Measurements from ENCODE around the gene INPP5A.

INPP5A gene

DNA sequence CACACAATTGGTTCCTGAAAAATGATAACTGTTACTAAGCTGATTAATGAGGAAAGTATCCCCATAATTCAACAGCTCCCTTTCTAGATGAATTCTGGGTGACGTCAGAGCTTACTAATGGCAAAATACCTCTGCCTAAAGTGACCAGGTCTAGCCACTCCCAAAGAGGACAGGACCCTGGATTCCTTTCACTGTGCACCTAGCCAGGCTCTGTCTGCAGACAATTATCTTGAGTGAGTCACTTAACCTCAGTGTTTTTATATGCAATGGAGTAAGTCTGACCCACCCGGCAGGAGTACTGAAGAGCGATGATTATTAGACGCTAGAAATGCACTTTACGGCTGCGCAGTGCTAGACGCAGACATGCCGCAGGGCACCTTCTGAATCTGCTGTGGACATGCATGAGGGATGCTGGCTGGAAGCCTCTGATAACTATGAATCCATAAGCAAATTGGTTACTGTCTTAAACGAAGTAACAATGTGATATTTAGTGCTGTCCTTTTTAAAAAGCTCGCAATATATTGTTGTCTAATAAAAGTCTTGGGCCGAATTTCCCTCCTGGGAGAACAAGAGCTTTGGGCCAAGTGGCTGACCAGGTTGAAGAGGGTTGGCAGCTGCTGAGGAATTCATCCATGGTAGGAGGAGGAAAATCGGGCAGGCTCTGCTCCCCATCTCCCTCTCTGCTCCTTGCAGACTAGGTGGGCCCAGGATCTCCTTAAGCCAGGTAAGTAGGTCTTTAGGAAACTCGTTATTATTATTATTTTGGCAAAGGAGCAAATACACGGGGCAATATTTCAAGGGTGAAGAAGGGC is 4.6 kb upstream of the INPP5A start:
- DNase-seq (ENCODE audit: extremely low spot score, insufficient read length, low read depth) = no peak
- no peak for FAIRE-seq

DNA sequence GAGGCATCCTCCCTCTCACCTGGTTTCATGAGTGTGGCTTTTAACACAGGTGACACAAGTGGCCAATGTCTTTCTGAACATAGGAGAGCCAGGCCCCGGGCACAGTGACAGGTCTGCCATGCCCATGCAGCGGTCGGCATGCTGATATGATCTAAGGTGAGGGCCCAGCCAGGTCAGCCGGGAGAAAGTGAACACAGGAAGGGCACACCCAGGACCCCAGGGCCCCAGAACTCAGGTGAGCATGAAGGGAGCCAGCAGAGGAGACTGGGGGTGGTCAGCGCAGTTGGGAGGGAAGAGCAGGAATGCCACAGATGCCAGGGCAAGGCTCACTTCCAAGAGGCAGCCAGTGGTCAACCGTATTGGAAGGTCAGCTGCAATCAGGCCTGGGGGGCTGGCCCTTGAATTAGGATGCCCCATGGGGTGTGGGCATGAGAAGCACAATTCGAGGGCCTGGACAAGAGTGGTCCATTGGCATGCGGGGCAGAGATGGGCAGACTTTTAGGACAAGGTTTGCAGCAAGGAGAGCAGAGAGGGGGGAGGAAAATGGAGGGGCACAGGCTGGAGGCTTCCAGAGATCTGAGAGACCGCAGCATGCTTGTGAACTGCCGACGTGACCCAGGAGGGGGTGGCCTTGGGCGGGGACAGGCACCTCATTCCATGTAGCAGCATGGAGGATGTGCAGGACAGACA is 3.9 kb upstream of the INPP5A start:
- DNase-seq (ENCODE audit: extremely low spot score, insufficient read length, low read depth) (no peak), FAIRE-seq (no peak)

DNA sequence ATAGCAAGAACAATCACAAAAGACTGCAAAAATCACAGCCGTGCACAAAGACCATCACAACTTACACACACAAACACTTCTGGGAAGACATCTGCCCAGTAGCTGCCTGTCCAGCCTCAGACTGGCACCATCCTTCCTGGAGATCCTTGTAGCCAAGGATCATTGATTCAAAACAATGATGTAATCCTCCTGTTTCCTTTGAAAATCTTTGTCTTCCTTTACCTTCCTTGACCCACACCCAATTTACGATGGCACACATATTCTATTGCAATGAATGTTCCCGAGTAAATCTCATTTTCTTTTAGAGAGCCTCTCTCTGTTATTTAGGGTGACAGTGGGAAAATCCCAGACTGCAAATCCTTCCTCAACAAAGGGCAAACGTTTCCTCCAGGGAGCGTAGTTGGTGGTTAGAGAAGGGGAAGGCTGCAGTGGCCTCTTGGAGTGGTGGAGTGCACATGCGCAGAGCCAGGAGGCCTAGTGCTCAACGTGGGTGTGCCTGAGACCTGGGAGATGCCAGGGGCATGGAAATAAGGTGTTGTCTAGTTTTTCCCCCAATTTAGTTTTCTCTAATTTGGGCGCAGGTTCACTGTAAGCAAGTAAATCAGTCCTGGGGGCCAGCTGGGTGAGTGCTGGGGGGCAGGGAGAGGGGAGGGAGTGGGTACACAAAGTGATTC is 3.1 kb upstream of the INPP5A start:
- DNase-seq (ENCODE audit: extremely low spot score, insufficient read length, low read depth) (no peak), FAIRE-seq (no peak)

DNA sequence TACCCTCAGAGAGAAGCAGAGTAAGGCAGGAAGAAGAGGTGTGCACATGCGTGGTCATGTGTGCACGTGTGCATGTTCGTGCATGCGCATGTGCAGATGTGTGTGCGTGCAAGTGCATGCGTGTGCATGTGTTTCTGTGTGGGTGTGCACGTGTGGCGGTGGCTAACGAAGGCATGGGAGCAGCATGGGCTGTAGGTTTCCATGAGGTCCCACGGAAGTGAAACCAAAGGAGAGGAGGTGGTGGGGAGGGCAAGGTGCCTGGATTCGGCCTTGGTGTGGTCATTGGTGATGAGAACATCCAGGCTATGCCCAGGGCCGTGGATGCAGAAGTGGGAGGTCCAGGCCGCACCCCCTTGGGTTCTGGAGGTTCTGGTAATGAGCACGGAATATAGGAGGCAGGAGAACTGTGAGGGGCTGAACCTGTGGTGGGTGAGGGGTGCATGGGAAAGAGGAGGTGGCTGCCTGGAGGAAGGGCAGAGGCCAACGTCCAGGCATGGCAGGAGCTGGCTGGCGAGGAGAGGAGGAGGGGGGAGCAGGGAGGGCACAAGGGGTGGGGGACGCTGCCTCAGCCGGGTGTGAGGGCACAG is 2.4 kb upstream of the INPP5A start:
- DNase-seq (ENCODE audit: extremely low spot score, insufficient read length, low read depth) (no peak), FAIRE-seq (no peak)

DNA sequence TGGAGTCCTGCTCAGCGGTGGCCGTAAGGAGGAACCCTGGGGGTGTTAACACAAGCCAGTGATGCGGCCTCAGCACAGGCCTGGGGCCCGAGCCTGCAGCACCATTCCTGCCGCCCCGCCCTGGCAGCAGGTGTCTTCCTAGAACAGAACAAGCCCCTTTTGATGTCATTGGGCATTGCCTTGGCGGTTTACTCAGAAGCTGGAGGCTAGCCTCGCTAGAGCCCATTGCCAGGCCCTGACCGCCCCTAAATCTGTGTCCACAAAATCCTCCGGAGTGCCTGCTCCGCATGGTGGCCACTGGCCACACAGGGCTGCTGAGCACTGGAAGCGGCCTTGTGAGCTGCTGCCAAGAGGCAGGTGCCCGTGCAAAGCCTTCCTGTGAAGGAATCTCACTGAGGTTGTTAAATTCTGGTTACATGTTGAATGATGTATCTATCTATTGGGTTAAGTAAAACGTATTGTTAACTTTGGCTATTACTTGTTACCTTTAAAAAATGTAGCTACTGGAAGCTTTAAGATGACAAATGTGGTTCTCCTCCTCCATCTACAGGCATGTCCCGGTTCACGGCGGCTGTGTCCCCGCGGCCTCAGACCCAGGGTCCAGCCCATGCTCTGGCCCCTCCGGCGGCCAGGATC is 1.2 kb upstream of the INPP5A start:
- no peak for DNase-seq (ENCODE audit: extremely low spot score, insufficient read length, low read depth)
- no peak for FAIRE-seq

DNA sequence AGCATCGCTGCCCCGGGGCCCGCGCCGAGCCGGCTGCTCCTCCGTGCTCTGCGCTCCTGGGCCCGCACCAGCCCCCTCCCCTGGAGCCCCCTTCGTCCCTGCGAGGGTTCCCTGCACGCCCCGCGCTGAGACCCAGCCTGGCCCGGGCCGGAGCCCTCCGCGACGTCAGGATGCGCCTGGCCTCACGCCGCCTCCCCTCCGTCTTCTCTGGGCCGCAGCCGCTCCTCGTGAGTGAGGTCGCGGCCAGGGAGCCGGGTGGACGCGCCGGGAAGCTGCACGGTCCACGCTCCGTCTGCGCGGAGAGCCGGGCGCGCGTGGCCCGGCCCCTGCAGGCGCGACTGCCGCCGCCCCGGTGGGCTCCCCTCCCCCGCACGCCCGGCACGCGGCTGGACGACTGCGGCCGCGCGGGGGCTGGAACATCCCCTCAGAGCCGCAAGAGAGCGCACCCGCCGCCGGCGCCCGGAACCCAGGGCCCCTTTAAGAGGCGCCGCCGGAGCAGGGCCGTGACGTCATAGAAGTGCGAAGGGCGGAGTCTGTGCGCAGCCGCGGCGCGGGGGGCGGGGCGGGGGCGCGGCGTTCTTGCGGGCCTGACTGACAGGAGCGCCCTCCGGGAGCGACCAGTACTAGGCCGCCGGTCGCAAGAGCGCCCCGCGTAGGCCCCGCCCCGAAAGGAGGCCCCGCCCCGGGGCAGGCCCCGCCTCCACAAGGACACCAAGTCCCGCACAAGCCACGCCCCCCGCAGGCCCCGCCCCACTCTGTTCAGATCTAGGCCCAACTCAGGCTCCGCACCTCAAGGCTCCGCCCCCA is 507 bp upstream of the INPP5A start:
- FAIRE-seq (peak; percentile 98), DNase-seq (ENCODE audit: extremely low spot score, insufficient read length, low read depth) (no peak)

DNA sequence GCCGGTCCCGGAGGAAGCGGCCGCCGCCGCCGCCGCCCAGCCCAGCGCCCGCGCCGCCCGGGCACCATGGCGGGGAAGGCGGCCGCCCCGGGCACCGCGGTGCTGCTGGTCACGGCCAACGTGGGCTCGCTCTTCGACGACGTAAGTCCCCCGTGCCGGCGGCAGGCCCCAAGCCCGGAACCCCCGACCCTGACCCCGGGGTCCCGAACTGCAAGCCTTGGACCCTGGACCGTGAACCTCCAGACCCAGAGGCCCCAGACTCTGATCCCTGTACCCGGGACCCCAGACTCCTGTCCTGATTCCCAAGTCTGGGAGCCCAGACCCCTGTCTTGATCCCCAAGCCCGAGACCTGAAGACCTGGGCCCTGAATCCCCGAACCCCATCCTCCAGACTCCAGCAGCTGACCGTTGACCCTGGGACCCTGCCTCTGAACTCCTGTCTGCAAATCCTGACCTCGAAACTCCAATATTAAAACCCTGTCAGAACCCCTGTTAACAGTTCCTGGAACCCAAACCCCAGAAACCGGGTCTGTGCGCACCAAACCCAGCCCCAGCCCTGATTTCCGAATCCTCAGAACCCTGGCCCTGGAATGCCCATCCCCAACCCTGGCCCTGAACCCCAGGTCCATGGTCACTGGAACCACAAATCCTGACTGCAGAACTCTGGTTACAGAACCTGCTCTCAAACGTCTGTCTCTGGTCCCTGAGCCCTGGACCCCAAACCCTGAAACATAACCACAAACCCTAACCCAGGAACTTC is 623 bp downstream of the INPP5A start:
- FAIRE-seq (peak; percentile 9), DNase-seq (ENCODE audit: extremely low spot score, insufficient read length, low read depth) (no peak)

DNA sequence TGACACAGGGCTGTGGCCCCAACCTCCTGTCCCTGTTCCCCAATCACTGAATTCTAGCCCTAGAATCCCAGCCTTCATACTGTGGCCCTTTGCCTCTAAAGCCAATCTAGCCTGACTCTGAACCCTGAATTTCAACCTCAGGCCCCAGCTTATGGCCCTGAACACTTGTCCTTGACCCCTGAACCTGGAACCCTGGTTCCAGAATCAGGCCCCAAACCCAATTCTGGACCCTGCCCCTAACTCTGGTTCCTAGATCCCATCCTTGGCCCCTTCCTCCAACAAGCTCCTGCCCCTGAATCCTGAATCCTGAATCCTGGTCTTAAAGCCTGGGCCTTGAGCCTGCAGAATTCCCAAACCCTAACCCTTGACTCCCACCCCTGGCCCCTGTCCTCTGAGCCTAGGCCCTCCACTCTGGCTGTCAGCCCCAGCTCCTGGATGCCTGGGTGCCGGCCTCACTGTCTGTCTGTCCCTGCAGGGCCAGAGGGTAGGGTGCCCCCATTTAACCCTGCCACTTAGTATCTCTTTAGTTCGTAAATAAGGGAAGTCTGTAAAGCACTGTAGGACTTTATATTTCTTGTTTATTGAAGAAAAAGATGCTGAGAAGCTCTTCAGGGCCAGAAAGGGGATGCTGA is 1.3 kb downstream of the INPP5A start:
- no peak for DNase-seq (ENCODE audit: extremely low spot score, insufficient read length, low read depth)

DNA sequence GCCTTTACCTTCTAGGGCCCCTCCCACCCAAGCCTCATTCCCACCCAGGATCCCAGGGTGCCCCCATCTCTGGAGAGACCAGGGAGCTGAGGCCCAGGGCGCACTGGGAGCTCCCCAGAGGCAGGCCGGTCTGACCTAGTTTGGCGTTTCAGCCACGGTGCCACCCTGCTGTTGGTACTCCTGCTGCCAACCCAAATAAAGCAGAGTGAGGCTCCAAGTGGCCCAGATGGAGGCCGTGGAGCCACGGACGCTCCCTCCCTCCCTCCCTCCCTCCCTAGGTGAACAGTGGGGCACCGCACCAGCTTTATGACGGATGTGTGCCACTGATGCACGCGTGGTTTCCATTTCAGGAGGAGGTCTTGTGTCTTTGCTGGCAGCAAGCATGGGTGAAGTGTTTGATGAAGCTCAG is 1.8 kb downstream of the INPP5A start:
- no peak for FAIRE-seq

More for the DNA sequence above, 1.3 kb downstream of the INPP5A start:
- peak; percentile 44 for FAIRE-seq

DNA sequence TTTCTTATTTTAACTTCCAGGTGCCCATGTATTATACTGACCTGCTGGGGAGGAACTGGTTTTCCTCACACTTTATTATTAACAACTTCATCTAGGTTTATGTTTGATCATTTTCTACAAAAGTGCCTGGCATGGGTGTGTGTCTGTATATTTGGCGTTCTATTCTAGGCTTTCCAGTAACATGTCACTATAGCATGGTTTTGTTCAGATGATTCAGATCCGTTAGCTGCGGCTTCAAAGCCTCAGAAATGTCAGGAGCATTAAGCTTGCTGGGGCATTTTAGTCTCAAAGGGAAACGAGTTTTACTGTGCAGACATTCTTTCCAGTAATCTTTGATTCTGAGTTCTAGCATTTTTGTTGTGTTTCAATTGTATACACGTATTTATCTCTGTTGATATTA is 2.3 kb downstream of the INPP5A start:
- no peak for DNase-seq (ENCODE audit: extremely low spot score, insufficient read length, low read depth)
- peak; percentile 24 for FAIRE-seq

More for the DNA sequence above, 1.8 kb downstream of the INPP5A start:
- no peak for DNase-seq (ENCODE audit: extremely low spot score, insufficient read length, low read depth)

DNA sequence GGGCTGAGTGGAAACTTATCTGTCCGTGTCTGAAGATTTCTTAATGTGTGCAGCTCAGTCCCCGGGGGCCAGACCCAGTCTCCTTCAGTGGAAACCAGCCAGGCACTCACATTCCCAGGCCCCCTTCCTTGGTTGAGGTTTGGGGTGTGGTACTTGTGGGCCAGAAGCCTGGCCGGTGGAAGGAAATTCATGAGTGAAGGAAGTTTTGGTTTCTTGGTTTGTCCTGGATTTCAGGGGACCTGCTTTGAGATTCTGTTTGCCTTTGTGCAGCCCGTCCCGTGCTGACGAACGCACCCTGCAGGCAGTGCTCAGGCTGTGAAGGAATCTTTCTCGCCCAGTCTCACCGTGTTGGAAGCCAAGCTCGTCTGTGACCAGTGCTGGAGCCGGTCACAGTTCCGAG is 2.9 kb downstream of the INPP5A start:
- FAIRE-seq (no peak), DNase-seq (ENCODE audit: extremely low spot score, insufficient read length, low read depth) (no peak)

DNA sequence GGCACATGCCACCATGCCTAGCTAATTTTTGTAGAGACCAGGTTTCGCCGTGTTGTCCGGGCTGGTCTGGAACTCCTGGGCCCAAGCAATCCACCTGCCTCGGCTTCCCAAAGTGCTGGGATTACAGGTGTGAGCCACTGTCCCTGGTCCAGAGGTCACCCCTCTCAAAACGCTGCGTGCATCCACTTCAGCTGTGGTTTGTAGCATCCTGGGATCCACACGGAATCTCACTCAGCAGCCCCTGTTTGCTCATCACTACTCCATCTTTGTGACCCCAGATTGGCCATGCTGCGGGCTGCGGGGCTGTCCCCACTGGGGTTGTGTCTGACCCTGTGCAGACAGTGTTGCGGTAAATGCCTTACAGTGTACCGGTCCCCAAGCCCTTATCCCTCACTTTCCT is 3.5 kb downstream of the INPP5A start:
- DNase-seq (ENCODE audit: extremely low spot score, insufficient read length, low read depth) (no peak), FAIRE-seq (no peak)

DNA sequence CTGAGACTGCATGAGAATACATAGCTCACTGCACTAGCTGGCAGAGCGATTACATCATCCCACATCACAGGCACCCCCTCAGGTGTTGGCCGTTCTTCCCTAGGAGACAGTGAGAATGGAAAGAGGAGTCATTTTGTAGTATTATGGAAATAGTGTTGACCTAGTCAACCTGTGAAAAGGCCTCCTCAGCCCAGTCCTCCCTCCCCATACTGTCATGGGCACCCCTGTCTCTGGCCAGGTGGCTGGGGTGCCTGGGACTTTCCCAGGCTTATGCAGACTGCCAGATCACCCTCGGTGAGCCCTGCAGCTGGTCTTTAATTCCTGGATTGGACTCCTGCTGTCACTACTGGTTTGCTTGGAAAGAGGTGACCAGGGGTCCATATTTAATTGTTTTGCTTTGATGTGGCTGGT is 4.0 kb downstream of the INPP5A start:
- peak; percentile 12 for FAIRE-seq
- no peak for DNase-seq (ENCODE audit: extremely low spot score, insufficient read length, low read depth)

DNA sequence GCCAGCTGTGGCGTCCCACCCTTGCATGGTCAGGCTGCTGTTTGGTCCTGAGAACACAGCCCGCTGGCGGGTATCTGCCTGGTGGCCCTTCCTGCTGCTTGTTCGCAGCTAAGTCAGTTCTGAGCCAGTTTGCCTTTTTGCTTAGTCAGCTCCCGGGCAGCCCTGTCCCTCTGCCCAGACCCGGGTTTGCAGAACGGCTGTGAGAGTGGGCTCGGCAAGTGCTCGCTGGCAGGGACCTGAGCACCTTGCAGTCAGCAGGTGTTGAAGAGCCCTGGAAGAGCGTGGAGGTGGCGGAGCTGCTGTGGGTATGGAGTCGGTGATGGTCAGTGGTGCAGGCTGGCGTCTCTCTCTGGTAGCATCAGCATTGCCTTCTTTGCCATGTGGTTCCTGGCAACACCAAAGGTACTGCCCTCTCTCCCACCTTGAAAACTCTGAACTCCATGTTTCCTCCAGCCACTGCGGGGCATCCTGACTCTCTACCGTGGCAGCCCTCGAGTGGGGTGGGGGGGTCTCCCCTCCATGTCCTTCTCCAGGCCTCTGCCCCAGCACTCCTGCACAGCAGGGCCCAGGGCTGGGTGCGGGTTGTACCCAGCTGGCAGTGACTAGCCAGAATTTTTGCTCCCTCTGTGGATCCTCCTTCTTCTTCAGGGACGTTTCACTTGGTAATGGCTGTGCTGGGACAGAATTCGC is 4.6 kb downstream of the INPP5A start:
- no peak for DNase-seq (ENCODE audit: extremely low spot score, insufficient read length, low read depth)
- no peak for FAIRE-seq

DNA sequence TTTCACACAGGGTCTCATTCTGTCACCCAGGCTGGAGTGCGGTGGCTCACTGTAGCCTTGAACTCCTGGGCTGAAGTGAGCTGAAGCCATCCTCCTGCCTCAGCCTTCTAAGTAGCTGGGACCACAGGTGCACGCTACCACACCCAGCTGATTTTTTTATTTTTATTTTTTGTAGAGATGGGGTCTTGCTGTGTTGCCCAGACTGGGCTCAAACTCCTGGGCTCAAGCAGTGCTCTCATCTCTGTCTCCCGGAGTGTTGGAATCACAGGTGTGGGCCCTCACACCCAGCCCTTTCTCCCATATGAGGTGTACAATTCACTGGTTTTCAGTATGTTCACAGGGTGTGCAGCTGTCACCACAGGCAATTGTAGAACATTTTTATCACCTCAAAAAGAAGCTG is 5.2 kb downstream of the INPP5A start:
- DNase-seq (ENCODE audit: extremely low spot score, insufficient read length, low read depth) (no peak), FAIRE-seq (no peak)

DNA sequence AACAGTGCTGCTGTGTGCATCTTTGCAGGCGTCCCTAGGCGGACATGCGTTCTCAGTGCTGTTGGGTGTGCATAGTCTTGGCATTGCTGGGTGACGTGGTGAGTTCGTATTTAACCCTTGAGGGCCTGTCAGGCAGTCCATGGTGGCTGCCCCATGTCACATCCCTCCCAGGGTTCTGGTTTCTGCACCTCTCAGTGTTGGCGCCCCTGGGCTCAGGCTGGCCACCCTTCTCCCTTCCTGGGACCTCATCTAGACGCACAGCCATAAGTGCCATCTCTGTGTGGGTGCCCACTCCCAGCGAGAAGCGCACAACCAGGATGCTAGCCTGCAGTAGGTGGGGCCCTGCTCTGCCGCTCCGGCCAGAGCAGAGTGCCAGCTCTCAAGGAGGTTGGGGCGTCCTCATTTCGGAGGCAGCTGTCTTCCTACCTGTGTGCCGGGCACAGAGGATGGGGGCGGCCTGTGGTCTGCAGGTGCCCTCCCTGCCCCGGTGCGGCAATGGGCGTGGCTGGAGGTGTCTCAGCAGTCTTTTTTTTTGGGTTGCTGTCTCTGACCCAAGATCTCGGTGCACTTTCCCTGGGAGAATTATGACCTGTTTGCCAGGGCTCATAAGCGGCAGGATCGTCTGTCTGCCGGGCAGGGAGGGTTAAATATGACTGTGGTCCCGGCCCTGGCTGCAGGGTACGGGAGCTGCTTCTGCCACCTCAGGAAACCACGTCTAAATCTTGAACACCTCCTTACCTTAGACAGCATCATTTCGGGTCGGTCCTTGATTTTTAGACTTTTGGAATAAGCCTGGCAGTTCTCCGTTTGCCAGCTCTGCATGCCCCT is 6.5 kb downstream of the INPP5A start:
- FAIRE-seq = no peak
- DNase-seq (ENCODE audit: extremely low spot score, insufficient read length, low read depth) = no peak

Data from GM18507 (cell line).